ENCODE results near the gene NDST1. TPM values are rescaled to one million over a fixed set of nuclear protein-coding genes. Genes with fewer than 3 reads are reported as not detected.

The NDST1 gene
- total RNA-seq, 4 donors from 2014 or later: 68.8 to 104 (median 96.4) TPM

- in situ Hi-C loops (cut with MboI; ENCODE audit: low pct_ligation_motif_present in 1 of 4, low pct_unique_long_range_greater_than_20kb in 1 of 4, low sequenced_read_pairs in 3 of 4): loop anchor here in 1 of 4 donors (25.0 kb wide), 2 partner anchors 109 to 284 kb away; partner anchors contain the start of genes IRGM and MYOZ3
- TF ChIP-seq POLR2AphosphoS5 (IDR thresholded peaks at IDR 0.05) (no peak), POLR2A (IDR thresholded peaks at IDR 0.05) (no peak), EP300 (IDR thresholded peaks at IDR 0.05; ENCODE audit: low read depth) (no peak)
Measured at GRCh38 chr5:150553402-150553801, 45.5 kb downstream of the NDST1 start.

GRCh38 chr5:150553911-150554310, 46.0 kb downstream of the NDST1 start:
- WGBS, 2 donors (ENCODE audit: low coverage in 1 of 2): 92 to 100% methylated on average over 3 to 8 of the region's 8 CpGs
- intact Hi-C loops (cut with DNase I; ENCODE audit: low total_unique reads): no loop called here
- Histone ChIP-seq H3K27ac (no peak overlapping the region), H3K4me3 (no peak overlapping the region), H3K4me1 (no peaks in the 10 kb centered on the region), H3K9me3 (no peaks in the 10 kb centered on the region), H3K27me3 (no peaks in the 10 kb centered on the region), H3K36me3 (peaks cover 0 to 35% (median 9%) of the 10 kb centered on the region in 4 donors)
- DNase-seq: no peak
- no peak for TF ChIP-seq EP300 (IDR thresholded peaks at IDR 0.05; ENCODE audit: low read depth)
- TF ChIP-seq POLR2AphosphoS5 (IDR thresholded peaks at IDR 0.05): no peak
- TF ChIP-seq CTCF (IDR thresholded peaks at IDR 0.05): no peak
- no peak for TF ChIP-seq POLR2A (IDR thresholded peaks at IDR 0.05)
- in situ Hi-C loops (cut with MboI; ENCODE audit: low pct_ligation_motif_present in 1 of 4, low pct_unique_long_range_greater_than_20kb in 1 of 4, low sequenced_read_pairs in 3 of 4): loop anchor here in 1 of 4 donors (25.0 kb wide), 2 partner anchors 108 to 283 kb away; partner anchors contain the start of genes IRGM and MYOZ3

More at GRCh38 chr5:150553402-150553801, 45.5 kb downstream of the NDST1 start:
- no peak overlapping the region for H3K27ac ChIP-seq
- 91% methylated on average over 17 of the region's 17 CpGs; no CpG with 5 or more reads in 1 of the 2 donors for WGBS, 2 donors (ENCODE audit: low coverage in 1 of 2)
- no peaks in the 10 kb centered on the region for H3K27me3 ChIP-seq
- H3K9me3 ChIP-seq: no peaks in the 10 kb centered on the region
- peaks cover 0 to 40% (median 12%) of the 10 kb centered on the region in 4 donors for H3K36me3 ChIP-seq
- DNase-seq: no peak
- H3K4me1 ChIP-seq: no peaks in the 10 kb centered on the region
- no peak overlapping the region for H3K4me3 ChIP-seq
- intact Hi-C loops (cut with DNase I; ENCODE audit: low total_unique reads): no loop called here

GRCh38 chr5:150554857-150555256, 46.9 kb downstream of the NDST1 start:
- TF ChIP-seq POLR2AphosphoS5 (IDR thresholded peaks at IDR 0.05) (no peak), CTCF (IDR thresholded peaks at IDR 0.05) (no peak), POLR2A (IDR thresholded peaks at IDR 0.05) (no peak), EP300 (IDR thresholded peaks at IDR 0.05; ENCODE audit: low read depth) (no peak)
- H3K4me1 ChIP-seq: no peaks in the 10 kb centered on the region
- WGBS, 2 donors (ENCODE audit: low coverage in 1 of 2): 73% methylated on average over 8 of the region's 8 CpGs; no CpG with 5 or more reads in 1 of the 2 donors
- H3K27ac ChIP-seq: no peak overlapping the region
- intact Hi-C loops (cut with DNase I; ENCODE audit: low total_unique reads) (no loop called here), in situ Hi-C loops (cut with MboI; ENCODE audit: low pct_ligation_motif_present in 1 of 4, low pct_unique_long_range_greater_than_20kb in 1 of 4, low sequenced_read_pairs in 3 of 4) (loop anchor here in 2 of 4 donors (5.0 to 25.0 kb wide), 3 partner anchors 107 to 287 kb away; partner anchors contain the start of genes IRGM (in 1 of the 2) and MYOZ3 (in 1 of the 2))
- H3K36me3 ChIP-seq: peaks cover 0 to 29% (median 9%) of the 10 kb centered on the region in 4 donors
- no peak for DNase-seq
- no peaks in the 10 kb centered on the region for H3K27me3 ChIP-seq
- H3K4me3 ChIP-seq: no peak overlapping the region
- H3K9me3 ChIP-seq: no peaks in the 10 kb centered on the region

GRCh38 chr5:150556106-150556505, 48.2 kb downstream of the NDST1 start:
- DNase-seq: no peak
- in situ Hi-C loops (cut with MboI; ENCODE audit: low pct_ligation_motif_present in 1 of 4, low pct_unique_long_range_greater_than_20kb in 1 of 4, low sequenced_read_pairs in 3 of 4) (loop anchor here in 2 of 4 donors (5.0 to 25.0 kb wide), 3 partner anchors 106 to 286 kb away; partner anchors contain the start of genes IRGM (in 1 of the 2) and MYOZ3 (in 1 of the 2)), intact Hi-C loops (cut with DNase I; ENCODE audit: low total_unique reads) (no loop called here)
- no peak for TF ChIP-seq CTCF (IDR thresholded peaks at IDR 0.05)
- no peak for TF ChIP-seq POLR2AphosphoS5 (IDR thresholded peaks at IDR 0.05)
- TF ChIP-seq EP300 (IDR thresholded peaks at IDR 0.05; ENCODE audit: low read depth): no peak
- TF ChIP-seq POLR2A (IDR thresholded peaks at IDR 0.05): no peak
- Histone ChIP-seq H3K4me3 (no peak overlapping the region), H3K4me1 (peaks cover 0 to 1% (median 0%) of the 10 kb centered on the region in 4 donors), H3K36me3 (peaks cover 0 to 18% (median 6%) of the 10 kb centered on the region in 4 donors), H3K27me3 (no peaks in the 10 kb centered on the region), H3K27ac (no peak overlapping the region), H3K9me3 (no peaks in the 10 kb centered on the region)
- 91% methylated on average over 3 of the region's 3 CpGs; no CpG with 5 or more reads in 1 of the 2 donors for WGBS, 2 donors (ENCODE audit: low coverage in 1 of 2)

Measured in transverse colon (tissue), 4 donors.